ENCODE data around the gene ATP6AP1.
A peak's percentile ranks its signal among the peaks of the same experiment; 100 is the strongest.

ATP6AP1 gene

GRCh38 chrX:154398668-154399526 is 29.6 kb upstream of the ATP6AP1 start:
- peak overlapping the region; percentile 55 to 75 (median 61) for H3K4me3 ChIP-seq
- H3K27ac ChIP-seq, result peak overlapping the region; percentile 67 to 99 (median 97)

- peak overlapping the region in 18 of 21 experiments; percentile 87 to 99 (median 97) for H3K27ac ChIP-seq
Observed at GRCh38 chrX:154399527-154400368, 28.7 kb upstream of the ATP6AP1 start.

GRCh38 chrX:154400369-154400817 is 28.1 kb upstream of the ATP6AP1 start:
- H3K27ac ChIP-seq, result peak overlapping the region in 3 of 21 experiments; percentile 97 to 99 (median 98)
- peak overlapping the region in 3 of 7 experiments; percentile 57 to 63 (median 58) for H3K4me3 ChIP-seq

More at GRCh38 chrX:154399527-154400368, 28.7 kb upstream of the ATP6AP1 start:
- H3K4me3 ChIP-seq, result peak overlapping the region; percentile 55 to 75 (median 61)

GRCh38 chrX:154401045-154401799 is 27.3 kb upstream of the ATP6AP1 start:
- Histone ChIP-seq H3K4me3 (no peak overlapping the region), H3K27ac (no peak overlapping the region)

GRCh38 chrX:154401918-154402621 is 26.4 kb upstream of the ATP6AP1 start:
- Histone ChIP-seq H3K27ac (peak overlapping the region in 5 of 21 experiments; percentile 6 to 76 (median 52)), H3K4me3 (no peak overlapping the region)

- peak overlapping the region in 5 of 21 experiments; percentile 6 to 76 (median 52) for H3K27ac ChIP-seq
- no peak overlapping the region for H3K4me3 ChIP-seq
Observed at GRCh38 chrX:154402622-154403127, 25.8 kb upstream of the ATP6AP1 start.

GRCh38 chrX:154403192-154403591 is 25.3 kb upstream of the ATP6AP1 start:
- H3K27ac ChIP-seq, result peak overlapping the region in 1 of 21 experiments; percentile 26
- no peak overlapping the region for H3K4me3 ChIP-seq

GRCh38 chrX:154403858-154404257 is 24.6 kb upstream of the ATP6AP1 start:
- Histone ChIP-seq H3K27ac (no peak overlapping the region), H3K4me3 (no peak overlapping the region)

- H3K4me3 ChIP-seq, result no peak overlapping the region
- H3K27ac ChIP-seq, result no peak overlapping the region
Observed at GRCh38 chrX:154404625-154405192, 23.8 kb upstream of the ATP6AP1 start.

GRCh38 chrX:154408659-154409221 is 19.7 kb upstream of the ATP6AP1 start:
- peak overlapping the region in 6 of 7 experiments; percentile 9 to 30 (median 22) for H3K4me3 ChIP-seq
- H3K27ac ChIP-seq, result peak overlapping the region in 19 of 21 experiments; percentile 7 to 82 (median 62)

GRCh38 chrX:154409222-154409871 is 19.1 kb upstream of the ATP6AP1 start, which contains the start of gene DNASE1L1:
TSS of gene DNASE1L1 (minus strand) at chrX:154409254. CDS start at chrX:154405568, 3,686 bp downstream.
- Histone ChIP-seq H3K4me3 (peak within 1 kb of the TSS in 6 of 7 experiments; percentile 9 to 30 (median 22)), H3K27ac (peak within 1 kb of the TSS in 19 of 21 experiments; percentile 7 to 94 (median 65))

GRCh38 chrX:154411981-154412340 is 16.5 kb upstream of the ATP6AP1 start:
- peak overlapping the region; percentile 78 to 94 (median 90) for H3K27ac ChIP-seq
- peak overlapping the region; percentile 43 to 92 (median 74) for H3K4me3 ChIP-seq

- peak overlapping the region in 20 of 21 experiments; percentile 78 to 94 (median 90) for H3K27ac ChIP-seq
- peak overlapping the region; percentile 43 to 92 (median 74) for H3K4me3 ChIP-seq
Observed at GRCh38 chrX:154412468-154412867, 16.0 kb upstream of the ATP6AP1 start.

GRCh38 chrX:154413142-154413541 is 15.3 kb upstream of the ATP6AP1 start:
- Histone ChIP-seq H3K4me3 (no peak overlapping the region), H3K27ac (peak overlapping the region in 9 of 21 experiments; percentile 87 to 94 (median 93))

- H3K4me3 ChIP-seq, result no peak overlapping the region
- no peak overlapping the region for H3K27ac ChIP-seq
Observed at GRCh38 chrX:154417157-154417556, 11.3 kb upstream of the ATP6AP1 start.

GRCh38 chrX:154419189-154419588 is 9.3 kb upstream of the ATP6AP1 start:
- no peak overlapping the region for H3K27ac ChIP-seq
- H3K4me3 ChIP-seq, result no peak overlapping the region

- H3K27ac ChIP-seq, result no peak overlapping the region
- no peak overlapping the region for H3K4me3 ChIP-seq
Observed at GRCh38 chrX:154419688-154420401, 8.6 kb upstream of the ATP6AP1 start.

Measured in skin epidermis (tissue), 12 donors.